Left hindlimb (tissue), 1 donor: ENCODE data around the gene C1QL4.
A peak's percentile ranks its signal among the peaks of the same experiment; 100 is the strongest.
"Not testable (repeated sequence)": the region's sequence is repeated elsewhere in the genome, so short reads cannot be mapped to it uniquely, and the experiment has no call there.

Source experiments
- DNase-seq: peaks from one replicate; pipeline ENCODE4 v3.0.0-alpha.2; 2018

Gene C1QL4

DNA sequence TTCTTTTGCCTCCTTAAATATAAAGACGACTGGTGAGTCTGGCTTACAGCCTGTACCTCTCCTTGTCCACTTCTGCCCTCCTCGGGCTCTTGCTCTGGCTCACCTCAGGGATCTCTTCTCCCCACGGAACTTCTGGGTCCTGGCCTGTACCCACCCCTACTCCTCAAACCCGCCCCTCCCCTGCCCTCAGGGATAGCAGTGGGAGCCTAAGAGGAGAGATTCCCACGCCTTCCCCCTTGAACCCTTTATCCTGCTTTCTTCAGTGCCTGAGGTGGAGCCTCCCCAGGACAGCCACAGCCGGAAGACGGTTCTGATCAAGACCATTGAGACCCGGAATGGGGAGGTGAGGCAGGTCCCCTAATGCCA, 39.3 kb downstream of the C1QL4 start:
- DNase-seq, result no peak

DNA sequence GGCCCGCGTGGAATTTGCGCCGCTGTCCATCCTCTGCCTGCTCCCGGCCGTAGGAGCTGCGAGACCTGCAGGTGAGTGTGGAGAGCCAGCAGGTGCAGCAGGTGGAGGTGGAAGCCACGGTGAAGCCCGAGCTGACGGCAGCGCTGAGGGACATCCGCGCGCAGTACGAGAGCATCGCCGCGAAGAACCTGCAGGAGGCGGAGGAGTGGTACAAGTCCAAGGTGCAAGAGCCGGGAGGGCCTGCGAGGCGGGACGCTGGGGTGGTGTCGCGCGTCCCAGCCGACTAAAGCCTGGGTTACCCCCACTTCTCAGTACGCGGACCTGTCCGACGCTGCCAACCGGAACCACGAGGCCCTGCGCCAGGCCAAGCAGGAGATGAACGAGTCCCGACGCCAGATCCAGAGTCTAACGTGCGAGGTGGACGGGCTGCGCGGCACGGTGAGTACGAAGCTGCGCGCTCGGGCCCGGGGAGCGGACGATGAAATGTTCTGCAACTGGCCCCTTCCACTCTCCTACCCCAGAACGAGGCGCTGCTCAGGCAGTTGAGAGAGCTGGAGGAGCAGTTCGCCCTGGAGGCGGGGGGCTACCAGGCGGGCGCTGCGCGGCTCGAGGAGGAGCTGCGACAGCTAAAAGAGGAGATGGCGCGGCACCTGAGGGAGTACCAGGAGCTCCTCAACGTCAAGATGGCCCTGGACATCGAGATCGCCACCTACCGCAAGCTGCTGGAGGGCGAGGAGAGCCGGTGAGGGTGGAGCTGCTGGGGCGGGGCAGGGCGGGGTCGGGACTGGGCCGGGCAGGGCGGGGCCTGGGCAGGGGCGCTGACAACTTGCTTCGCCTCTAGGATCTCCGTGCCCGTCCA, 39.9 kb downstream of the C1QL4 start:
- no peak for DNase-seq

DNA sequence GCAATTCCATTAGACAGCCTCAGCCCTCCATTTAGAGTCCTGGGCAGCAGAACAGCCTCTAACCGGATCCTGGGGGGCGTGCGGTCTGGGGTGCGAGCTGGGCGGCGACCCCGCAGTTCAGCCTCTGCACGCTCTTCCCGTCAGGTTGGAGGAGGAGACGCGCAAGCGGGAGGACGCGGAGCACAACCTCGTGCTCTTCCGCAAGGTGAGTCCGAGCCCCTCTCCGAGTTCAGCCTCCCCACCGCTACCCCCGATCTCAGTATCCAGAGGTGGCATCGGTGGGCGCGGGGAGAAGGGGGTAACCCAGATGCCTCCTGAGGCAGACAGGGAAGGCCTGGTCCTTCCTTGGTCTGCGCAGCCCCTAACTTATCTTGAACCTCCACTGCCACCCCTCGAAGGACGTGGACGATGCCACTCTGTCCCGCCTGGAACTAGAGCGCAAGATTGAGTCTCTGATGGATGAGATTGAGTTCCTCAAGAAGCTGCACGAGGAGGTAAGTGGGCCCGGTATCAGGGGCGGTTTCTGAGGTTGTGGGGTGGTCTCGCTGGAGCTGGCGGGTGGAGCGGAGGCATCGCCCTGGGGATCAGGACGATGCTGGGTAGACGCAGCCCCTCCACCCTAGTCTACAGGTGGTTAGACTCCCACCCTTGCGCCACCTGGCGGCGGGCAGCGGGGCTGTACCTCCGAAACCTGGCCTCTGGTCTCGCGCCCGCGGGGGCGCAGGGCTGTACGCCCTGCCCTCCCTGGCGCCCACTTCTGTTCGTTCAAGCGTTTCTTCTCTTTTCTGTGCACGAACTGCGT, 40.8 kb downstream of the C1QL4 start:
- DNase-seq, result no peak

DNA sequence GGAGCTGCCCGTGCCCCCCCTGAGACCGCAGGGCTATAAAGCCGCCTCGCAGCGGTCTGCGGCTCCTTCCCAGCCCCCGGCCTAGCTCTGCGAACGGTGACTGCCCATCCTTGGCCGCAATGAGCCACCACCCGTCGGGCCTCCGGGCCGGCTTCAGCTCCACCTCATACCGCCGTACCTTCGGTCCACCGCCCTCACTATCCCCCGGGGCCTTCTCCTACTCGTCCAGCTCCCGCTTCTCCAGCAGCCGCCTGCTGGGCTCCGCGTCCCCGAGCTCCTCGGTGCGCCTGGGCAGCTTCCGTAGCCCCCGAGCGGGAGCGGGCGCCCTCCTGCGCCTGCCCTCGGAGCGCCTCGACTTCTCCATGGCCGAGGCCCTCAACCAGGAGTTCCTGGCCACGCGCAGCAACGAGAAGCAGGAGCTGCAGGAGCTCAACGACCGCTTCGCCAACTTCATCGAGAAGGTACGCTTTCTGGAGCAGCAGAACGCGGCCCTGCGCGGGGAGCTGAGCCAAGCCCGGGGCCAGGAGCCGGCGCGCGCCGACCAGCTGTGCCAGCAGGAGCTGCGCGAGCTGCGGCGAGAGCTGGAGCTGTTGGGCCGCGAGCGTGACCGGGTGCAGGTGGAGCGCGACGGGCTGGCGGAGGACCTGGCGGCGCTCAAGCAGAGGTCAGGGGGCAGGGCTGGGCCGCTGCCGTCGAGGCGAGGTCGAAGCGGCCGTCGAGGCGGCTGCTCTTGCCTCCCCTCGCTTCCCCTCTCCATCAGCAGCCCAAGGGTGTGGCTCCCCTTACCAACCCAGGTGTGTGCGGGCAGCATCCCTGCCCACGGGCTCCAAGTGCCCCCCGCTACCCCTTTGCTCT, 41.7 kb downstream of the C1QL4 start, which contains the start of gene PRPH:
Gene PRPH, plus strand, starts transcription at position 66 of the 855 bp plus-strand sequence. Its CDS starts 54 bp downstream, at position 120.
- no peak for DNase-seq

DNA sequence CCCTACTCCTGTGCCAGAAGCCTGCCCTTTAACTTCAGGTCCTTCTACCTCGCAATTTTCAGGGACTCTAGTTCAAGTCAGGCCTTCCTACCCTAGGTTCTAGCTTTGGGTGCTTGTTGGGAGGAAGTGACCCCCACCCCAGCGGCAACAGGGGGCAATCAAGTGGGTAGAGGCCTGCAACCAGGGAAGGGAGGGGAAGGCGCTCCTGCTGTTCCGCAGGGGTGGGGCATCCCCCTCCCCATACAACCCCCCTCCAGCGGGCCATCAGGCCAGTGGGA, 42.2 kb downstream of the C1QL4 start:
- no peak for DNase-seq

DNA sequence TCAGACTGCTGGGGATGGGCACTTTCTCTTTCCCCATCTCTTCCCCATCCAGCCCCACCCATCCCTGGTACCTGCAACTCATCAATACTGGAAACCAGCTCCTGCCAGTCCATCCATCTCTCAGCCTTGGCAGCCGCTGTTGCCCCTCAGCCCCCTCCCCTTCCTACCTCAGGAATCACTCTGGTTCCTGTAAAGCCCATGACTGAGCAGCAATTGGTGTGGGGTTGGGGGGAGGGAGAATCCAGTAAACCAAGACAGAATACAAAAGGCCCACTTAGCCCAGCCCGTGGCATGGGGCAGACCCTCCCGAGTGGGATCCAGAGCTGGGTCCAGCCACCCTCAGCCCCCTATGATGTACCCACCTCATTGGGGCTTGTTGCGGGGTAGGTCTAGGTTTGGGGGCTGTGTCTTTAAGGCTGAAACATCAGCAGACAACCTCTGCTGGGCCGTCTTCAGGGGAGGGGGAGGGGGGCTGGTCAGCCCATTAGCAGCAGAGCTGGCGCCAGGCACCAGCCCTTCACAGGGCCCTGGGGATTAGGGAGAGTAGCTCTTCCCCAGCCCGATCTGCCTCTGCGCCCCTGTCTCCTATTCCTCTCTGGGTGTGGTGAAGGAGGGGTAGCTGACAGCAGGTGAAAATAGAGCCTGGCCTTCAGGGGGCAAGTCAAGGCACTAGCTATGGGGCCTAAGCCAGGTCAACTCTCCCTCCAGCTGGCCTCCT, 42.7 kb downstream of the C1QL4 start:
- no peak for DNase-seq

DNA sequence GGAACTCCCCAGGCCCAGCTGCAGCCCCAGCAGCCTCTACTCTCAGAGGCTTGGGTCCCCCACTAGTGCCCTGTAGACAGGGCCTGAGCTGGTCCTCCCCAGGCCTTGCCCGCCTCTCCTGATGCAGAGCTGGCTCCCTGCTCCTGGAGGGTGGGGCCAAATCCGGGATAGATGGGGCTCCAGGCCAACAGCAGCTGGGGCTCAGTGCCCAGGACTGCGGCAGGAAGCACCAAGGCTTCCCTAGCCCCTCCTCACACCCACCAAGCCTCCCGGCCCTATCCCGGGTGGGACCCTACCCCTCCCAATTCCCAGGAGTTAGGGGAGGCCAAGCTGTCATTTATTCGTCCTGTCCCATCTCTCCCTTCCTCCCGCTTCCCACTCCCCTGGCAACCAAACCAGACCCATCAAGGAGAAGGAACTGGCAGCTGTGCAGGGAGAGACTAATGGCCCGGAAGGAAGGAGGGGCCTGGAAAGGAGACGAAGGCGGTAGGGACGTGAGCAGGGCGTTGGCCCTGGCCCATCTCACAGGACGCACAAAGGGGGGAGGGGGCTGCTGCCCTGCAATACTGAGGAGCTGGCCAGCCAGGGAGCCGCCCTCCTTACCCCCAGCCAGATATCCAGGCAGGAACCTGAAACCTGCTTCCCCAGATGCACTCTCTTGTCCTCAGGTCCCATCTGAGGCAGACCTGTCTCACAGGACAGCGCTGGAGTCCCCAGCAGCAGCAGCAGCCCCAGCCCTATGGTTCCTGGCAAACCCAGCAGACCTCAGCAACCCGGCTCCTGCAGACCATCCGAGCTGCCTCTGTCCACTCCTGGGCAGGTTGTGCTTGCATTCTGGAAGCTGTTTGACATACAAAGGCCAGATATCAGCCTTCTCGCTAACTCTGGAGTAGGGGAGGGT, 43.7 kb downstream of the C1QL4 start:
- peak; percentile 83 for DNase-seq

DNA sequence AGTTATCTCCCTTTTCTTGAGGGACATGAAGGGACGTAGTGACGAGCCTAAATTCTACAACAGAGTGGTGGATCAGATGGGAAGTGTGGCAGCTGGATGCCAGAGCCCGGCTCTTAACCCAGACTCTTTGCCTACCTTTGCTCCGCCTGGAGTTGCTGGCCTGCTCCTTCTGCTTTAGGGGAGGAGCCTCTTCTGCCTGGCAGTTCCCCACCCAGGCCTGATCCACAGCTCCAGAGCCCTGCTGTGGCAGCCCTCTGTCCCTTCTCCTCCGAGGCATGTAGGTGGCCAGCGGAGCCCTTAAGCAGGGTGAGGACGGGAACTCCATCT, 44.3 kb downstream of the C1QL4 start:
- no peak for DNase-seq

DNA sequence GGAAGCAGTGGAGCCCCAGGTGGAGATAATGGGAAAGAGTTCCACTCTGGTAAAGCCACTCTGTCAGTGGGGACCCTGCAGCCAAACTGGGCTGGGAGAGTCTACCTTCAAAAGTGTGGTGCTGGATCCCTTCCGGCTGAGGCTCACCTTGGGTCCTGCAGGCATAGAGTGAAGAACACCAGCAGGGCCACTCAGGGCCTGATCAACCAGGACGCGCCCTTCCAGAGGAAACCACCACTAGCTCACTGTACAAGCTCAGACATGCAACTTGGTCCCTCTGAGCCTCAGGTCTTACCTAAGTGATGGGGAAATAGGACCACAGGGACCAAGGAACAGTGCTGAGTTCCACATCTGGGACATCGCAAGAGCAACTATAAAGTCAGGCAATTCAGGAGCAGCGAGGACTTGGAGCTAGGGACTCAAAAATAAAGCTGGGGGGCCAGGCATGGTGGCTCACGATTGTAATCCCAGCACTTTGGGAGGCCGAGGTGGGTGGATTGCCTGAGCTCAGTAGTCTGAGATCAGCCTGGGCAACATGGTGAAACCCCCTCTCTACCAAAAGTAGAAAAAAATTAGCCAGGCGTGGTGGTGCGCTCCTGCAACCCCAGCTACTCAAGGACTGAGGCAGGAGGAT, 47.9 kb downstream of the C1QL4 start:
- DNase-seq, result no peak

DNA sequence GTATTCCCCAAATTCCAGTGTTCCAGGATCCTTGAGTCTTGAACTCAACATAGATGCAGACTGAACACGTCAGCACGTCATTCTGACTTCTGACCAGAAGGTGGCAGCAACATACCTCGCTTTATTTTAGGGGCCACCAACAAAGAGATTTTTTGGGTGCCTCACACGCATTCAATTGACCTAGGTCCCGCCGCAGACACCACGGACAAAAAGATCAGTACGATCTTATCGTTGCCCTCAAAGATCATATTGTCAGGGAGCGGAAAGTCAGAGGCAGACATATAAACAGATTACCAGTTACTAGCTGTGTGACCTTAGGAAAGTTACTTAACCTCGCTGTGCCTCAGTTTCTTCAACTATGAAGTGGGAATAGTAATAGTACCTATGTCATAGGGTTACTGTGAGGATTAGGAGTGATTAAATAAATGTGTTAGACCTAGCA, 48.6 kb downstream of the C1QL4 start:
- DNase-seq, result no peak

DNA sequence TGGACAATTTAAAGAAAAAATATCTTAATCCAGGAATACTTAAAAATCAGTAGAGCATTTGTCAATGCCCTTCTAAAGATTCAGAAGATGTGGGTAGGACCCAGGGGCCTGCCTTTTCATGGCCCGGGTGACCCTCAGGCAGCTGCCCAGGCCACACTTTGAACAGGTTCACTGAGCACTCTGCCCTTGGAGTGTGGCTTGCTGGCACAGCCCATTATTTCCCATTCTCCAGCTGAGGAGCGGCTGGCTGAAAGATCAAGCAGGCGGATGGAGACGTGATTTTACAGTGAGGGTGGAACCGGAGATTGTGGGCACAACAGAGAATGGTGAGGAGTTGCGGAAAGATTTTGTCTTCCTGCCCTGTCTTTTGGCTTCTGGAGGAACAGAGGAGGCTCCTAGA, 49.1 kb downstream of the C1QL4 start:
- DNase-seq, result no peak

DNA sequence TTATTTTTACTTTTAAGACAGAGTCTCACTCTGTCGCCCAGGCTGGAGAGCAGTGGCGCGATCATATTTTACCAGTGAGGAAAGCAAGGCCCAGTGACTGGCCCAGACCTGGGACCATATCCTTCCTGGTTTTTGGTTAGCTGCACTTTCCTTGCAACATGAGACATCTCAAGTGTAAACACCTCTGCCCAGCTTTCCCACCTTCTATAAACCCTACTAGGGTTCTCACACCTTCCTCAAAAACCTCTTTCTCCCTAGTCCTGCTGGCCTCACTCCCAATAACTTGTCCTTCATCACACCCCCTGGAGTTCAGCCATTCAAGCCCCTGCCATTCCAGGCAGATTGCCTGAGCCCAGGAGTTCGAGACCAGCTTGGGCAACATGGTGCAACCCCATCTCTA, 52.3 kb downstream of the C1QL4 start:
- DNase-seq, result no peak

DNA sequence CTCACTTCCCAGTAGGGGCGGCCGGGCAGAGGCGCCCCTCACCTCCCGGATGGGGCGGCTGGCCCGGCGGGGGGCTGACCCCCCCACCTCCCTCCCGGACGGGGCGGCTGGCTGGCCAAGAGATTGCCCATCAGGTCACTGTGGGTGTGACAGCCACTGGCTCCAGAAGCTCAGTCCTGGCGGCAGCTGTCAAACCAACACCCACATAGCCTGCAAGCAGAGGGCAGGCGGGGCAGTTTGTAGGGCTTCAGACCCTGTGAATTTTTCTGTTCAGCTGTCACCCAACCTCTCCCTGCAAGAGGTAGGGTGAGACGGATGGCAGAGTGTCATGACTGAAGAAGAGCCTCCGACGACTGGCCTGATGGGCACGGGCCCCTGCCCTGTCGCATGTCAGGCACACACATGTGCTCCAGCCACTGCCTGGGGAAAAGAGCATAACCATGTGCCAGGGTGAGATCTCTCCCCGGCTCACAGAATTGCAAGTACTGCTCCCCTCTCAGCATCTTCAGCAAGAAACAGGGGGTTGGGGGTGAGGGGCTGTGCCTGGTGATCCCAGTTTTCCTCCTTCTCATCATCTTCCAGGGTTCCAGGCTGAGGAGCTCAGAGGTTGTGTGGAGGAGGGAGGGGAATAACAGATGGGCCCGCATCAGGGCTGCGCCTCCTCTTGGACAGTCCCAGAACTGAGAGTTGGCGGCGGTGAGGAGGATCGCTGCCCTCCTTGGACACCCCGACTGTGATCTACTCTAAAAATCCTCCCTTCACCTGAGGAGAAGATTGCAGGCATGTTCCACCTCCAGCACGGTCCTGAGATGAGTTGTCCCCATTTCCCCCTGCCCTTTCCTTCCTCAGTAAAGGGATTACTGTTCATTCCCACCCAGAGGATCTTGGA, 53.2 kb downstream of the C1QL4 start:
- DNase-seq, result no peak

DNA sequence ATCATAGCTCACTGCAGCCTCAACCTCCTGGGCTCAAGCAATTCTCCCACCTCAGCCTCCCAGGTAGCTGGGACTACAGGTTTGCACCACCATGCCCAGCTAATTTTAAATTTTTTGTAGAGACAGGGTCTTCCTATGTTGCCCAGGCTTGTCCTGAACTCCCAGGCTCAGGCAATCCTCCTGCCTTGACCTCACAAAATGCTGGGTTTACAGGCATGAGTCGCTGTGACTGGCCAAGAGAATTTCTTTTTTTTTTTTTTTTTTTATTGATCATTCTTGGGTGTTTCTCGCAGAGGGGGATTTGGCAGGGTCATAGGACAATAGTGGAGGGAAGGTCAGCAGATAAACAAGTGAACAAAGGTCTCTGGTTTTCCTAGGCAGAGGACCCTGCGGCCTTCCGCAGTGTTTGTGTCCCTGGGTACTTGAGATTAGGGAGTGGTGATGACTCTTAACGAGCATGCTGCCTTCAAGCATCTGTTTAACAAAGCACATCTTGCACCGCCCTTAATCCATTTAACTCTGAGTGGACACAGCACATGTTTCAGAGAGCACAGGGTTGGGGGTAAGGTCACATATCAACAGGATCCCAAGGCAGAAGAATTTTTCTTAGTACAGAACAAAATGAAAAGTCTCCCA, 54.1 kb downstream of the C1QL4 start:
- DNase-seq, result not testable (repeated sequence)
